ENCODE results near the gene ADGRG4.
A peak's percentile ranks its signal among the peaks of the same experiment; 100 is the strongest.
"Not testable (repeated sequence)": the region's sequence is repeated elsewhere in the genome, so short reads cannot be mapped to it uniquely, and the experiment has no call there.

ADGRG4 gene

DNA sequence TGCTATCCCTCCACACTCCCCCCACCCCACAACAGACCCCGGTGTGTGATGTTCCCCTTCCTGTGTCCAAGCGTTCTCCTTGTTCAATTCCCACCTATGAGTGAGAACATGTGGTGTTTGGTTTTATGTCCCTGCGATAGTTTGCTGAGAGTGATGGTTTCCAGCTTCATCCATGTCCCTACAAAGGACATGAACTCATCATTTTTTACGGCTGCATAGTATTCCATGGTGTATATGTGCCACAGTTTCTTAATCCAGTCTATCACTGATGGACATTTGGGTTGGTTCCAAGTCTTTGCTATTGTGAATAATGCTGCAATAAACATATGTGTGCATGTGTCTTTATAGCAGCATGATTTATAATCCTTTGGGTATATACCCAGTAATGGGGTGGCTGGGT, at the start of gene ADGRG4:
ADGRG4 (plus strand) TSS at position 243 of the 400 bp plus-strand sequence. CDS start 7,815 bp downstream, outside the sequence.
- not testable (repeated sequence) for DNase-seq (ENCODE audit: low read depth, low spot score); H3K27ac ChIP-seq; H3K36me3 ChIP-seq (ENCODE audit: insufficient read depth, low read length); H3K9me3 ChIP-seq (ENCODE audit: low read depth, low read length); H3K4me3 ChIP-seq; H3K9ac ChIP-seq (ENCODE audit: insufficient read length)

GRCh38 chrX:136251041-136251991, 49.4 kb upstream of the ADGRG4 start, which contains the start of gene MAP7D3:
Gene MAP7D3, minus strand, starts transcription at chrX:136251400. Its CDS starts 42 bp downstream, at chrX:136251358.
- H3K27ac ChIP-seq, result no peak within 1 kb of the TSS
- TF ChIP-seq EZH2 (IDR thresholded peaks at IDR 0.05) (no peak), POLR2AphosphoS5 (IDR thresholded peaks at IDR 0.05; ENCODE audit: borderline replicate concordance, low read depth, low read length) (peak; percentile 74; the same call in 1 of the 2 replicates), FOXP2 (optimal IDR thresholded peaks at IDR 0.05; ENCODE audit: control extremely low read depth, extremely low read length, insufficient read depth) (no peak)
- no peaks in the 10 kb centered on the region for H3K36me3 ChIP-seq (ENCODE audit: insufficient read depth, low read length)
- peak within 1 kb of the TSS; percentile 62 for H3K9ac ChIP-seq (ENCODE audit: insufficient read length)
- H3K4me3 ChIP-seq, result peak within 1 kb of the TSS; percentile 81
- DNase-seq (ENCODE audit: low read depth, low spot score), result no peak
- no peaks in the 10 kb centered on the region for H3K9me3 ChIP-seq (ENCODE audit: low read depth, low read length)

- Histone ChIP-seq H3K9ac (ENCODE audit: insufficient read length) (no peak overlapping the region), H3K27ac (no peak overlapping the region), H3K4me3 (no peak overlapping the region), H3K36me3 (ENCODE audit: insufficient read depth, low read length) (no peaks in the 10 kb centered on the region), H3K9me3 (ENCODE audit: low read depth, low read length) (no peaks in the 10 kb centered on the region)
- TF ChIP-seq EZH2 (IDR thresholded peaks at IDR 0.05) (no peak), POLR2AphosphoS5 (IDR thresholded peaks at IDR 0.05; ENCODE audit: borderline replicate concordance, low read depth, low read length) (no peak), FOXP2 (optimal IDR thresholded peaks at IDR 0.05; ENCODE audit: control extremely low read depth, extremely low read length, insufficient read depth) (no peak)
- no peak for DNase-seq (ENCODE audit: low read depth, low spot score)
Observed at GRCh38 chrX:136255541-136255940, 45.2 kb upstream of the ADGRG4 start.

- no peaks in the 10 kb centered on the region for H3K36me3 ChIP-seq (ENCODE audit: insufficient read depth, low read length)
- H3K9me3 ChIP-seq (ENCODE audit: low read depth, low read length), result no peaks in the 10 kb centered on the region
- no peak overlapping the region for H3K27ac ChIP-seq
- no peak for TF ChIP-seq FOXP2 (optimal IDR thresholded peaks at IDR 0.05; ENCODE audit: control extremely low read depth, extremely low read length, insufficient read depth)
- no peak for TF ChIP-seq EZH2 (IDR thresholded peaks at IDR 0.05)
- TF ChIP-seq POLR2AphosphoS5 (IDR thresholded peaks at IDR 0.05; ENCODE audit: borderline replicate concordance, low read depth, low read length), result no peak
- no peak overlapping the region for H3K9ac ChIP-seq (ENCODE audit: insufficient read length)
- H3K4me3 ChIP-seq, result no peak overlapping the region
- no peak for DNase-seq (ENCODE audit: low read depth, low spot score)
Observed at GRCh38 chrX:136256026-136256425, 44.7 kb upstream of the ADGRG4 start.

DNA sequence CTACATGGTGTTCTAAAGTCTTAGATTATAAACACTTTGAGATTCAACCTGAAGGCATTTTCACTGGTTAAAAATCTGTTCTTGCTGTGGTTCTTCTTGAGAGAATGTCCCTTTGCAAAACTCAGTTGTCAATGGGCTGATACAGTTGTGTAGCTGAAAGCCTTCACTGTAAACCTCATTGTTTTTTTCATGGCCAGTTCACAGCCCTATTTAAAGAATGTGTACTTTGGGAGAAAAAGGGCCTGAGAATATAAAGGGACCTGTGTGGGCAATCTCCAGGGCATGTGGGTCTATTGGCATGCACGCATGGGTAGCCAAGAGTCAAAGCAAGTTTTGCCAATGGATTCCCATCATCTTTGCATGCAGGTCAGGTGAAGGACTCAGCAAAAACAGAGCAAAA, 41.8 kb upstream of the ADGRG4 start:
- Histone ChIP-seq H3K4me3 (no peak overlapping the region), H3K36me3 (ENCODE audit: insufficient read depth, low read length) (no peaks in the 10 kb centered on the region), H3K9ac (ENCODE audit: insufficient read length) (no peak overlapping the region), H3K27ac (no peak overlapping the region), H3K9me3 (ENCODE audit: low read depth, low read length) (no peaks in the 10 kb centered on the region)
- TF ChIP-seq EZH2 (IDR thresholded peaks at IDR 0.05), result no peak
- TF ChIP-seq POLR2AphosphoS5 (IDR thresholded peaks at IDR 0.05; ENCODE audit: borderline replicate concordance, low read depth, low read length), result no peak
- no peak for TF ChIP-seq FOXP2 (optimal IDR thresholded peaks at IDR 0.05; ENCODE audit: control extremely low read depth, extremely low read length, insufficient read depth)
- DNase-seq (ENCODE audit: low read depth, low spot score), result no peak

DNA sequence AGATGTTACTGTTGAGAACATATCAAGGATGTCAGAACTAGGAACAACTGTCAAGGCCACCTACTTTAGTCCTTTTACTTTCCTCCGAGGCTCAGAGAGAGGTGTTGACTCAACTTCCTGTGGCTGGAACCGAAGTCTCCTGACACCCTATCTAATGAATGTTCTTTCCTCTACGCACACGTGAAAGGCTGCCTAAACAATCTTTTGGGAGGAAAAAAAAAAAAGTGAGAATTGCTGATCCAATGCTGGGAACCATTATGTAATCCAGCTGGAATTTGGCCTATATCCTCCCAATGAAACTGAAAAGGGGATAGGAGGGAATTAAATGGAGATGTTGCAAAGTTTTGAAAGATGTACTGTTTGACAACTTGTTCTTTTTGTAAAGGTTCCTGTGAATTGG, 41.2 kb upstream of the ADGRG4 start:
- Histone ChIP-seq H3K4me3 (no peak overlapping the region), H3K9me3 (ENCODE audit: low read depth, low read length) (no peaks in the 10 kb centered on the region), H3K27ac (no peak overlapping the region), H3K9ac (ENCODE audit: insufficient read length) (no peak overlapping the region), H3K36me3 (ENCODE audit: insufficient read depth, low read length) (no peaks in the 10 kb centered on the region)
- no peak for DNase-seq (ENCODE audit: low read depth, low spot score)
- TF ChIP-seq POLR2AphosphoS5 (IDR thresholded peaks at IDR 0.05; ENCODE audit: borderline replicate concordance, low read depth, low read length), result no peak
- TF ChIP-seq FOXP2 (optimal IDR thresholded peaks at IDR 0.05; ENCODE audit: control extremely low read depth, extremely low read length, insufficient read depth), result no peak
- no peak for TF ChIP-seq EZH2 (IDR thresholded peaks at IDR 0.05)

DNA sequence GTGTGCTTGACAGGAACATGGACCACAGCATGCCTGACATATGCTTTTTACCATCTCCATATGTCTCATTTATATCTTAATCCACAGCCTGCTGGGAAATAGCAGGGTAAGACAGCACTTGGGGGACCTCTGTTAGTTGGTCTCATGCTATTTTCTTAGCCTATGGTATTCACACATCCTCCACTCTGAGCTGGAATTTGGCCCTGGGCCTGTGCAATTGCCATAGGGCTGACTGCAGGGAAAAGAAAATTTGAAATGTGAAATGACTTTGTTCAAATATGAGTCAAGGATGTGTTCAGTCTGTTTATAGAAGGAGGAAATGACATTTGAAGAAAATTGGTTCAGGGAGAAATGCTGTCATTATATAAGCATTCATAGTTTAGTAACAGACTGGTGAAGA, 40.0 kb upstream of the ADGRG4 start:
- Histone ChIP-seq H3K4me3 (no peak overlapping the region), H3K9ac (ENCODE audit: insufficient read length) (no peak overlapping the region), H3K36me3 (ENCODE audit: insufficient read depth, low read length) (no peaks in the 10 kb centered on the region), H3K9me3 (ENCODE audit: low read depth, low read length) (no peaks in the 10 kb centered on the region), H3K27ac (no peak overlapping the region)
- TF ChIP-seq FOXP2 (optimal IDR thresholded peaks at IDR 0.05; ENCODE audit: control extremely low read depth, extremely low read length, insufficient read depth) (no peak), EZH2 (IDR thresholded peaks at IDR 0.05) (no peak), POLR2AphosphoS5 (IDR thresholded peaks at IDR 0.05; ENCODE audit: borderline replicate concordance, low read depth, low read length) (no peak)
- DNase-seq (ENCODE audit: low read depth, low spot score), result no peak

DNA sequence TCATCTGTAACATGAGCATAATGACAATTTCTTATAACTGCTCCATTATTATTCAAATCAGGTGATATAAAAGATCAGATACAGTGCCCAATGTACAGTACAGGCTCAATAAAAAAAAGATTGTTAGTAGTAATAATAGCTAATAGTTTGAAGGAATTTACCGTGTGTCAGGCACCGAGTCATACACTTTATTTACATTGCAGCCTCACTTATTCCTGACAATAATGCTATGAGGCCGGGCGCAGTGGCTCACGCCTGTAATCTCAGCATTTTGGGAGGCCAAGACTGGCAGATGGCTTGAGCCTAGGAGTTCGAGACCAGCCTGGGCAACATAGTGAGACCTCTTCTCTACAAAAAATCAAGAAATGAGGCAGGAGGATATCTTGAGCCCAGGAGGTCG, 39.4 kb upstream of the ADGRG4 start:
- no peak for DNase-seq (ENCODE audit: low read depth, low spot score)
- no peak for TF ChIP-seq EZH2 (IDR thresholded peaks at IDR 0.05)
- no peak for TF ChIP-seq FOXP2 (optimal IDR thresholded peaks at IDR 0.05; ENCODE audit: control extremely low read depth, extremely low read length, insufficient read depth)
- TF ChIP-seq POLR2AphosphoS5 (IDR thresholded peaks at IDR 0.05; ENCODE audit: borderline replicate concordance, low read depth, low read length), result no peak
- Histone ChIP-seq H3K9me3 (ENCODE audit: low read depth, low read length) (no peaks in the 10 kb centered on the region), H3K4me3 (no peak overlapping the region), H3K36me3 (ENCODE audit: insufficient read depth, low read length) (no peaks in the 10 kb centered on the region), H3K9ac (ENCODE audit: insufficient read length) (no peak overlapping the region), H3K27ac (no peak overlapping the region)
